Measurements from ENCODE around the gene MYO10.
"Not testable (repeated sequence)": the region's sequence is repeated elsewhere in the genome, so short reads cannot be mapped to it uniquely, and the experiment has no call there.

Gene MYO10

DNA sequence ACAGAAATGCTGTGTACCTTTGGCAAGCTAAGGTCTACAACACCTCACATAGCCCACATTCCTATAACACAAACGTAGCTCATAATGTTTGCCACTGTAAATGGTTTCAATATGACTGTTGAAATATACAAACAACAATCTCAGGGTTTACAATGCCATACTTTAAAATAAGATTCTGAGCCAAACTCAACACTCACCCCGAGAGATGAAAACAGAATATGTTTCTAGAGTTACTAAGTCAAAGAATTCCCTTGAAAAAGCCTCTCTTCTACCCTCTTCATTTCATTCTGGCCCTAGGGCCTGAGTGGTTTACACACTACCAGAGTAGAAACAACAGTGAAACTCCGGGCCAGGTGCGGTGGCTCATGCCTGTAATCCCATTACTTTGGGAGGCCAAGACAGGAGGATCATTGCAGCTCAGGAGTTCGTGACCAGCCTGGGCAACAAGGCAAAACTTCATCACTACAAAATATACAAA is 72.6 kb downstream of the MYO10 start:
- no peak for DNase-seq (ENCODE audit: low read depth, low spot score)

DNA sequence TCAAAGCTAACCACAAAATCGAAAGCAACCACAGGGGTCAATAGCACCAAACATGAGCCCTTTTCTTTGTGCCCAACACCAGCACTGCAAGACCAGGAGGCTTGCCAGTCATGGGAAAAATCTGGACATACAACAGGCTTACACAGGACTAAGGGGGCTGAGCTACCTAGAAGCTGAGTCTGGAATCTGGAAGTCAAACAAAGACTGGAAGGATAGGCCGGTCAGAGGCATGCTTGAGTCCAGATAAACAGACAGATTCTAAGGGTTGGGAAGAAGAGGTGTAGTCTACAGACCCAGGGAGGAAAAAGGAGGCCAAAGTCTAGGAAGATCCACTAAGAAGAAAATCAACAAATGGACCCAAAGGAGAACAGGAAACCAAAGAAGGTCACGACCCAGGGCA is 73.3 kb downstream of the MYO10 start:
- no peak for DNase-seq (ENCODE audit: low read depth, low spot score)

DNA sequence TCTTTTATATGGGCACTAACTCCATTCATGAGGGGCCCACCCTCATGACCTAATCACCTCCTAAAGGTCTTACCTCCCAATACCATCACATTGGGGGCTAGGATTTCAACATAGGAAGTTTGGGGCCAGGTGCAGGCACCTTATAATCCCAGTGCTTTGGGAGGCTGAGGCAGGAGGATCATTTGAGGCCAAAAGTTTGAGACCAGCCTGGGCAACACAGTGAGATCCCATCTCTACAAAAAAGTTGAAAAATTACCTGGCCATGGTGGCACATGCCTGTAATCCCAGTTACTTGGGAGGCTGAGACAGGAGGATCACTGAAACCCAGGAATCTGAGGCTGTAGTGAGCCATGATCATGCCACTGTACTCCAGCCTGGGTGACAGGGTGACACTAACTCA is 76.7 kb downstream of the MYO10 start:
- DNase-seq (ENCODE audit: low read depth, low spot score): no peak

GRCh38 chr5:16858151-16858550 is 77.9 kb downstream of the MYO10 start:
- DNase-seq (ENCODE audit: low read depth, low spot score): no peak

DNA sequence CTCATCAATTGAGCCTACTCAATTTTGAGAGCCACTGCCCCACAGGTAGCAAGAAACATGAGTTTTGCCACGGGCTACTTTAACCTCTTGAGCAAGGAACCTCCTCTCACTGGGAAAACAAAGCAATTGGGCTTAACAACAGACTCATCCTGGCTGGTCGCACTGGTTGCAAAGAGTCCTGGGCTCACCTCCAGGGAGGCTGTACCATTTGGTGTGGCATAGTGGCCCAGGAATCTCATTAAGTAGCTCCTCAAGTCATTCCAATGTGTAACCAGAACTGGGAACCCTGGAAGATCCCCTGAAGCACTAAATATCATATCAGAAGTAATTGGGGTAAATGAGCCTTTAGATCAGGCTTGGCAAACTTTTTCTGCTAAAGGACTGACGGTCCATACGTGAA is 78.5 kb downstream of the MYO10 start:
- DNase-seq (ENCODE audit: low read depth, low spot score): no peak

DNA sequence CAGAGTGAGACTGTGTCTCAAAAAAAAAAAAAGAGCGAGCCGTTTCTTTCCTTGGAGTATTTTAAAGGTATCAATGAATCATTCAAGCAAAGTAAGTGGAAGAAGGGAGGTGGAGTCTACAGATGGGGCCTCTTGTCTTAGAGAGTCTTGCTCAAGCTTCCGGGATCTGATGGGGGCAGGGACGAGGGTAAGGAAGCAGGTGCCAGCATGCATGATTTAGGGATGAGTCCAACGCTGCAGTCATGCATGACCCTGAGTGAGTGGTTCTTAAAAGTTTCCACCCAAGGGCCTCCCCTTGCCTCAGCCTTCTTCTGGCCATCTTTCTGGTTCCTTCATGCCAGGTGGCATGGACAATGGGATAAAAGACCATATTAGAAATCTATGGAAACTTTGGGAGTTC is 79.6 kb downstream of the MYO10 start:
- DNase-seq (ENCODE audit: low read depth, low spot score): no peak

- DNase-seq (ENCODE audit: low read depth, low spot score): no peak
Observed at GRCh38 chr5:16855898-16856297, 80.2 kb downstream of the MYO10 start.

DNA sequence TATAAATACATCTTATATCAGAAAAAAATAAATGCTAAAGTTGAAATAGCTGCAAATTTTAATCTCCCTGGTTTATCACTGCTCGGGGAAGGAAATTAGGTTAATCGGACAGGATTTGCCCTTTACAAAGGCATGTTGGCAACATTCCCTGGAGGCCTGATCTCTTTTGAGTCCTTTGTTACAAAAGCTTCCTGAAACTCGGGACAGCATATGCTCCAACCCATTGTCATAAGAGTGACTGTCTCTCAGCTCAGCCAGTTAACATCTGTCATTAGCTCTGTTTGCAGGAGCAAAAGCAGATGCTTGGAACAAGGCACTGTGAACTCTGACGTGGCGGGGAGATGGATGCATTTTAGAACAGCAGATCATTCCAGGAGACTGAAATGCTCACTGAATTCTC is 80.6 kb downstream of the MYO10 start:
- no peak for DNase-seq (ENCODE audit: low read depth, low spot score)

DNA sequence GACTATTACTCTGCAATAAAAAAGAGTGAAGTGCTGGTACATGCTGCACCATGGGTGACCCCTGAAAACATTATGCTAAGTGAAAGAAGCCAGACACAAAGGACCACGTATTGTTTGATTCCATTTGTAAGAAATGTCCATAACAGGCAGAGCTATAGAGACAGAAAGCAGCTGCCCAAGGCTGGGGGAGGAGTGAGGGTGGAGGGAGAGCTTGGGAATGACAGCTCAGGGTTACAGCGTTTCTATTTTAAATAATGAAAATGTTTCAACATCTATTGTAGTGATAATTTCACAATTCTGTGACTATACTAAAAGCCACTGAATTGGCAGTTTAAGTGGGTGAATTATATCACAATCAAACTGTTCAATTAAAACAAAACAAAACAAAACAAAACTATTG is 81.7 kb downstream of the MYO10 start:
- DNase-seq (ENCODE audit: low read depth, low spot score): no peak

GRCh38 chr5:16853518-16853917 is 82.6 kb downstream of the MYO10 start:
- DNase-seq (ENCODE audit: low read depth, low spot score): no peak

DNA sequence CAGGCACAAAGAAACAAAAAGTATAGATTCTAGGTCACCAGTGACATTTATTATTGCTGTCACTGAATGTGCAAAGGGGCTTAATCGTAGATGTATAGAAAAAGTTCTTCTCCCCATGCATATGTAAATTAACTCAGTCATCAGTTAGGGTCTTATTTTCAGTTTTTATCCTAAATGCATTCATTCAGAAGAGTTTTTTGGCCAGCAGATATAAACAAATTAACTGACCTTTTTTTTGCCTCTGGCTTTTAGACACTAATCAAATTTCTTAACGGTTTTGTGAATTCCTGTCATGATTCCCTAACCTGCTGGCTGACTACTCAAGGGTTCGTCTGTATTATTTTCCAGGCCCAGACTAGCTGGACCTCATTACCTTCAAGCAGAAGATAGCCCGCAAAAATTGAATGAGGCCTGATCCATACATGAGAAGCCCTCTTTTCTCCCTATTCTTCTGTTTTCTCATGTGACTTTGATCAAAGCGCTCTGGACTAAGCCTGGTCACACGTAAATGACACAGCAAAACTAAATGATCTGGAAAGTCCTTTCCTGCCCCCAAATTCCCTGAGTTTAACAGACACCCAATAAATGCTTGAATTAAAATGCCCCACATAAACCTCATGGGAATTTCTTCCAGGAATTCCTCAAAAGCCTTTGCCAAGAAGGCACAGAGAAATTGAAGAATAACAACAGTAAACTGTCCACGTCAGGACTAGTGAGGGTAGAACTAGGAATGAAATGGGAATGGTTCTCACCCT is 83.7 kb downstream of the MYO10 start:
- DNase-seq (ENCODE audit: low read depth, low spot score): no peak

- DNase-seq (ENCODE audit: low read depth, low spot score): no peak
Observed at GRCh38 chr5:16849775-16850174, 86.3 kb downstream of the MYO10 start.

DNA sequence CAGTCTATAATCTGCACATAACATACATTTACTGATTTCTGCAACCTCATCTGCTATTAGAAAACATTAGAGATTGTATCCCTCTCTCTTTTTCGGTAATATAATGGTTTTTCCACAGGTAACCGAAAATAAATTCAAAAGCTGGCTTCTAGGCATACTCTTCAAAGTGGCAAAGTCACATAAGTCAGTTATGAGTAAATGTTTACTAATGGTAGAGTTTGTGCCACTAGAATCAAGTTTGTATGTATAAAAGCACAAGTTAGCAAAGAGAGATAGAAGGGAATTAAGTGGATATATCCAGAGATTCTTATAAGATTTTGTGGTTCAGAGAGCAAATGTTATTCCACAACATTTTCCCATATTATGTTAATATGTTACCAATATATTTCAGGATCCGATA is 86.9 kb downstream of the MYO10 start:
- no peak for DNase-seq (ENCODE audit: low read depth, low spot score)

GRCh38 chr5:16844952-16845351 is 91.1 kb downstream of the MYO10 start:
- DNase-seq (ENCODE audit: low read depth, low spot score): no peak

DNA sequence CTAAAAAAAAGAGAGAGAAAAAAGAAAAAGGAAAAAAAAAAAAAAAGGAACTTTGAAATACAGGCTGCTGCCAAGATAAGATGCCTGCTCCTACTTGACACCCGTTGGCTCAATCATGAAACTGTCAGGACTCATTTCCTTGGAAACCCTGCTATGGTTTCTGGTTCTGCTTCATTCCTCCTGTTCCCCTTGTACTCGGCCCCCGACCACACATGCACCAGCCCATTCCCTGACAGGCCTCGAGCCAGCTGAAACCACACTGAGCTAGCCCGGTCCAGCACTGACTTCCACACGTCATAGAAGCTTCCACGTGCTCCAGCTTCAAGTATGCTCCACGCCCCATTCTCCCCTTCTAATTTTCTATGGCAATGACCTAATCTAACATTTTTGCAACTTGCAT is 93.2 kb downstream of the MYO10 start:
- DNase-seq (ENCODE audit: low read depth, low spot score): no peak

GRCh38 chr5:16841416-16841815 is 94.7 kb downstream of the MYO10 start:
- DNase-seq (ENCODE audit: low read depth, low spot score): no peak

GRCh38 chr5:16837305-16837704 is 98.8 kb downstream of the MYO10 start:
- no peak for DNase-seq (ENCODE audit: low read depth, low spot score)

DNA sequence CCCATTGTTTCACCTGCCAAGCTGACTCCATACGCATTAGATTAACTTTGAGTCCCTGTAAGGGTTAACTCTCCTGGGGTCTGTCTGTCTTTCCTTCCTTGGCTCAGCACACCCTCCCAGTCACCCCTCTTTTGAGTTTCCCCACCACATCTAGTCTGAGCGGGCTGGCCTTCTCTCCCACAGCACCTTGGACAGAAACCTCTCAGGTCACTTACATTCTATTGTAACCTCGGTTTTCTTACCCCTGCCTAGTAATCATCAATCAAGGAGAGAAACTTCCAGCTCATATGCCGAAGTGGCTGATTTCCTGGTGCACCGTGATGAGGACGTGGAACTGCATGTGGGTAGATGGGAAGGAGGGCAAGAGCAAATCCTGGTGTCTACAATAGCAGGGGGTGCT is 102.1 kb downstream of the MYO10 start:
- DNase-seq (ENCODE audit: low read depth, low spot score): no peak

DNA sequence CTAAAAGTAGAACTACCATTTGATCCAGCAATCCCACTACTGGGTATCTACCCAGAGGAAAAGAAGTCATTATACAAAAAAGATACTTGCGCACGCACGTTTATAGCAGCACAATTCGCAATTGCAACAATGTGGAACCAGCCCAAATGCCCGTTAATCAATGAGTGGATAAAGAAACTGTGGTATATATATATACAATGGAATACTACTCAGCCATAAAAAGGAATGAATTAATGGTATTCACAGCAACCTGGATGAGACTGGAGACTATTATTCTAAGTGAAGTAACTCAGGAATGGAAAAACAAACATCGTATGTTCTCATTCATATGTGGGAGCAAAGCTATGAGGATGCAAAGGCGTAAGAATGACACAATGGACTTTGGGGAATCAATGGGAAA is 104.8 kb downstream of the MYO10 start:
- not testable (repeated sequence) for DNase-seq (ENCODE audit: low read depth, low spot score)

DNA sequence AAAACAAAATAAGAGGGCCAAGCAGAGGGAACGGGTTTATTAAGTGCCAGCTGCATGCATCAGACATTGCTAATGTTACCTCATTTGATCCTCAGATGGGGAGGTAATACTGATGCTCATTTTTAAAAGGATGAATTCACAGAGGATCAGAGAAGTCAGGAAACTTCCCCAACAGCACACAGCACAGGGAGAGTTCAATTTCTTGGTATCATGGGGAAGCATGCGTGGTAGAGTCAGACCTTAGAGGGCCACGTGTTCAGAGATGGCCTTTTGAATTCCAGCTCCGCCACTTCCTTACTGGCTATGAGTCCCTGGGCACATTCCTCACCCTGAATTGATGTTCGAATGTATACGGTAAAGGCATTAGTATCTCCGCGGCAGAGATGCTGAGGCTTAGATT is 108.3 kb downstream of the MYO10 start:
- no peak for DNase-seq (ENCODE audit: low read depth, low spot score)

DNA sequence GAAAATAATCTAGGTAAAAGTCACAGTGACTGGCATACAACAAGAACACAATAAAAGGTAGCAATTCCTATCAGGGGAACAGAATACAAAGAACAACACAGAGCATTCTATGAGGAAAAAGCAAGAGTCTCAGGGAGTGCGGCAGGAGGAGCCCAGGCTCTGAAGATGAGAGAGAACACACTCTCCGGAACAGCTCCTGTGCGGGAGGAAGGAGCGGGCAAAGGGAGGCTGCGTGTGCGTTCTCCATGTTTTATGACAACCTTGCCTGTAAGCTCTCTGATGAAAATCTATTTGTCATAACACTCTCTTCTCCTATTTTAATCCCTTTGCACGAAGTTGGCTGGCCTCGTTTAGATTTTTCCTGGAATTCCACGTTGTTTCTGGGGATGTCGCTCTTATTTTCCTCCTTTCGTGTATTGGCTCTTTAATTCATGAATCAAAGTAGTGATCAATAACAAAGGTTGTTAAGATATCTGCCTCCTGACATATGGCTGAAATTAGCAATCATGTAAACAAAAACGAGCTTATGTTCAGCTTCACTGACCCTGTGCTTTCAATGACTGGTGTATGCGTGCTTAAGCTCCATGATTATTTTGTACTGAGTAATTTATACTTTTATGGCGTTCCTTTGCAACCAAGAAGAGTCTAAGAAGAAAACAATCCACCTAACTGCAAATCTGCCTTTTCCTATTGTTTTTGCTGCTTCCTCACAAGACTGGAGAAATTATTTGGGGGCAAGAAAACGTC is 109.5 kb downstream of the MYO10 start:
- DNase-seq (ENCODE audit: low read depth, low spot score): no peak

DNA sequence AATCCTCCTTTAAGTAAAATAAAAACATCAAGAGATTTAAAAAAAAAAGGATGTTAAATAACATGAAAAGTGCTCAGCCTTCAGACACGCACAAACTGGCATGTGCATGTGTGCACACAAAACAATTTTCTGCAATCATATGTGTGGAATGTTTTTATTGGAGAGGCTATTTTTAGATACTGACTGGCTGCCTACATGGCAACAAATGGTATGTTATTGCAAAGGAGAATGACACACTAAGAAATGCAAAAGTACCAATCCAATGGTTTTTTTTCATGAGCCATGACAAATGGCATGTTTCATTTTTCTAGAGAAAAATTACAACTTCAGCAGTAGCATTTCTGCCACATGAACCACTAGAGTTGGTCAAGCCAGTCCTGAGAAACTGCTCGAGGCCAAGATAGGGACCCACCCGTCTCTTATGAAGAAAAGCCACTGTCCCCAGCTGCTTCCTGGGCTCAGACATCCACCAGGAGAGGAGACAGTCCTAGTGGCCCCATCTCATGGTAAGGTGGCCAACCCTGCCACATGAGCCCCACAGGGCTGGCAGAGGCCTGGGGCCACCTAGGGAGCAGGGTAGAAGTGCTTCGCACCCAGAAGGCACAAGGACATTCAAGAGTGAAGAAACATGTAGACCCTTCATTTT is 116.4 kb downstream of the MYO10 start:
- no peak for DNase-seq (ENCODE audit: low read depth, low spot score)

DNA sequence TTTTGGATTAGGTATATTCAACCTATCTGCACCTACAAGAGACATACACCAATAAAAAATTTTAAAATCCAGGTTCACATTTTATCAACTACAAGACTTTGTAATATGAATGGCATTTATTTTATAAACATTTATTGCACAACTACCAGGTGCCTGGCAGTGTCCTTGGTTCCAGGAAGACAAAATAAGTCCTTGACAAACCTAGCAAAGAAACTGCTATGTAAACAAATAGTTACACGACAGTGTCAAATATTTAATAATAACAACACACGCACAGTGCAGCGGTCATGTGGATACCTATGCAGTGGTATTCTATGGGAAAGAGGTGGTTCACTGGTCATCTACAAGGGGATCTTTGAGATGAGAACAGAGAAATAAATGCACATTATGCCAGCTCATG is 120.7 kb downstream of the MYO10 start:
- DNase-seq (ENCODE audit: low read depth, low spot score): no peak
